DMS114 treated with DMSO at 0.1 percent for 48 hours (cell line): ENCODE results near the gene UCN.

Source experiments
- DNase-seq: peaks from one replicate; lab custom pipeline; 2025; ENCODE audit not compliant: unreplicated experiment; lab: John Stamatoyannopoulos, UW

The UCN gene

GRCh38 chr2:27262379-27263286 lies 45.6 kb downstream of the UCN start, which contains the start of gene SLC30A3:
Gene SLC30A3 (minus strand): TSS chr2:27263047. CDS start chr2:27262906, 141 bp downstream.
- DNase-seq: no peak

GRCh38 chr2:27261926-27262298 lies 46.3 kb downstream of the UCN start:
- no peak for DNase-seq

GRCh38 chr2:27261241-27261925 lies 46.9 kb downstream of the UCN start:
- no peak for DNase-seq

- DNase-seq: no peak
Measured at GRCh38 chr2:27258051-27258450, 50.2 kb downstream of the UCN start.
